ENCODE measurements around the gene RXRB. TPM values are rescaled to one million over a fixed set of nuclear protein-coding genes. Genes with fewer than 3 reads are reported as not detected.

RXRB gene
- polyA plus RNA-seq, 1 of the 3 experiments (the other 2 are of a cell fraction): 45.8 TPM

- H3F3A ChIP-seq (replicated peaks; ENCODE audit: insufficient read depth): no peaks in the 10 kb centered on the region
- H3K36me3 ChIP-seq (replicated peaks in 1 of 2; ENCODE audit: control insufficient read depth in 1 of 2, insufficient read depth in 2 of 2, low read length in 1 of 2): no peaks in the 10 kb centered on the region
- no peak overlapping the region for H3K27ac ChIP-seq (ENCODE audit: low read depth in 2 of 2, low read length in 1 of 2)
- H3K4me2 ChIP-seq: no peak overlapping the region
- no peaks in the 10 kb centered on the region for H3K9me3 ChIP-seq
- ChIA-PET CTCF (interaction anchor here (1.1 to 2.6 kb wide), 2 partner anchors 71 to 161 kb away, joined by 3 to 7 read pairs; no protein-coding TSS in a partner anchor), POLR2A (no interaction called here)
- peaks cover 0 to 3% of the 10 kb centered on the region in 2 experiments; a peak in 1 of 4 replicates for H3K4me1 ChIP-seq (ENCODE audit: control insufficient read depth in 1 of 2, insufficient read depth in 2 of 2, low read depth in 1 of 2, low read length in 1 of 2)
- no peak overlapping the region for H3K4me3 ChIP-seq (ENCODE audit: low read depth in 2 of 2, low read length in 1 of 2)
- TF ChIP-seq GATA2 (CRISPR knock-in tag; IDR thresholded peaks at IDR 0.05) (no peak), ELF1 (IDR thresholded peaks at IDR 0.05) (no peak), IRF3 (IDR thresholded peaks at IDR 0.05; ENCODE audit: low read depth, low read length) (no peak), TEAD4 (IDR thresholded peaks at IDR 0.05; ENCODE audit: borderline replicate concordance, insufficient read depth) (no peak), MAX (IDR thresholded peaks at IDR 0.05; ENCODE audit: low read depth) (no peak), FOXM1 (IDR thresholded peaks at IDR 0.05; ENCODE audit: low read depth) (no peak), RFX5 (IDR thresholded peaks at IDR 0.05; ENCODE audit: low read length) (no peak), SIN3A (IDR thresholded peaks at IDR 0.05; ENCODE audit: borderline replicate concordance, low read depth, low read length) (no peak), EZH2phosphoT487 (IDR thresholded peaks at IDR 0.05; ENCODE audit: borderline replicate concordance, low read depth) (no peak), MXI1 (IDR thresholded peaks at IDR 0.05; ENCODE audit: low read depth, low read length) (no peak), TCF12 (IDR thresholded peaks at IDR 0.05) (no peak), FOSL2 (IDR thresholded peaks at IDR 0.05; ENCODE audit: borderline replicate concordance, low read depth) (no peak), RCOR1 (IDR thresholded peaks at IDR 0.05; ENCODE audit: low read length) (no peak), RAD21 (IDR thresholded peaks at IDR 0.05; ENCODE audit: low read length) (no peak), CHD2 (IDR thresholded peaks at IDR 0.05; ENCODE audit: low read length, partially characterized antibody) (no peak), GABPA (IDR thresholded peaks at IDR 0.05; ENCODE audit: low read depth) (no peak), JUND (IDR thresholded peaks at IDR 0.05) (no peak), MEF2A (IDR thresholded peaks at IDR 0.05; ENCODE audit: borderline replicate concordance, low read depth) (no peak)
- no peak overlapping the region for H3K9ac ChIP-seq
- no peaks in the 10 kb centered on the region for H3K27me3 ChIP-seq (ENCODE audit: insufficient read depth)
- no peak overlapping the region for H2AFZ ChIP-seq (ENCODE audit: low read depth)
- no peaks in the 10 kb centered on the region for H3K79me2 ChIP-seq (ENCODE audit: insufficient read depth)
- H3K9me2 ChIP-seq: no peaks in the 10 kb centered on the region
- no peak for DNase-seq
- WGBS (ENCODE audit: low lambda C conversion rate): 49% methylated on average over 6 of the region's 7 CpGs
- no peaks in the 10 kb centered on the region for H4K20me1 ChIP-seq (ENCODE audit: insufficient read depth)
These were observed 23.6 kb downstream of the RXRB start for GRCh38 chr6:33176906-33177305.

- Histone ChIP-seq H3K79me2 (ENCODE audit: insufficient read depth) (no peaks in the 10 kb centered on the region), H2AFZ (ENCODE audit: low read depth) (no peak overlapping the region), H3K4me1 (ENCODE audit: control insufficient read depth in 1 of 2, insufficient read depth in 2 of 2, low read depth in 1 of 2, low read length in 1 of 2) (peaks cover 0 to 3% of the 10 kb centered on the region in 2 experiments; a peak in 1 of 4 replicates), H3K27ac (ENCODE audit: low read depth in 2 of 2, low read length in 1 of 2) (no peak overlapping the region), H4K20me1 (ENCODE audit: insufficient read depth) (no peaks in the 10 kb centered on the region), H3K9me2 (no peaks in the 10 kb centered on the region), H3K9me3 (no peaks in the 10 kb centered on the region), H3K4me3 (ENCODE audit: low read depth in 2 of 2, low read length in 1 of 2) (no peak overlapping the region), H3K36me3 (replicated peaks in 1 of 2; ENCODE audit: control insufficient read depth in 1 of 2, insufficient read depth in 2 of 2, low read length in 1 of 2) (no peaks in the 10 kb centered on the region), H3F3A (replicated peaks; ENCODE audit: insufficient read depth) (no peaks in the 10 kb centered on the region), H3K27me3 (ENCODE audit: insufficient read depth) (no peaks in the 10 kb centered on the region), H3K9ac (no peak overlapping the region), H3K4me2 (no peak overlapping the region)
- CTCF ChIA-PET: interaction anchor here (1.0 to 4.6 kb wide), 4 partner anchors 13 to 73 kb away, joined by 3 to 34 read pairs (median 13); no protein-coding TSS in a partner anchor
- DNase-seq: no peak
- POLR2A ChIA-PET: interaction anchor here (0.7 kb wide), 1 partner anchor 242 kb away, joined by 3 read pairs; no protein-coding TSS in a partner anchor
- WGBS (ENCODE audit: low lambda C conversion rate): 66% methylated on average over 6 of the region's 10 CpGs
- TF ChIP-seq CHD2 (IDR thresholded peaks at IDR 0.05; ENCODE audit: low read length, partially characterized antibody): no peak
- no peak for TF ChIP-seq TAF1 (IDR thresholded peaks at IDR 0.05; ENCODE audit: borderline replicate concordance, low read depth, low read length)
- TF ChIP-seq TEAD4 (IDR thresholded peaks at IDR 0.05; ENCODE audit: borderline replicate concordance, insufficient read depth): no peak
- no peak for TF ChIP-seq POLR2AphosphoS5 (IDR thresholded peaks at IDR 0.05; ENCODE audit: low read depth, low read length)
- no peak for TF ChIP-seq NFIC (IDR thresholded peaks at IDR 0.05; ENCODE audit: borderline replicate concordance)
- TF ChIP-seq FOSL2 (IDR thresholded peaks at IDR 0.05; ENCODE audit: borderline replicate concordance, low read depth): no peak
- no peak for TF ChIP-seq FOXJ3 (CRISPR knock-in tag; IDR thresholded peaks at IDR 0.05)
- TF ChIP-seq SMC3 (IDR thresholded peaks at IDR 0.05; ENCODE audit: low read depth, low read length): no peak
- no peak for TF ChIP-seq RAD21 (IDR thresholded peaks at IDR 0.05; ENCODE audit: low read length)
- TF ChIP-seq USF1 (IDR thresholded peaks at IDR 0.05; ENCODE audit: borderline replicate concordance, low read depth): no peak
- TF ChIP-seq SIN3A (IDR thresholded peaks at IDR 0.05; ENCODE audit: borderline replicate concordance, low read depth, low read length): no peak
- TF ChIP-seq MAX (IDR thresholded peaks at IDR 0.05; ENCODE audit: low read depth): no peak
- TF ChIP-seq TCF12 (IDR thresholded peaks at IDR 0.05): no peak
- TF ChIP-seq RXRA (IDR thresholded peaks at IDR 0.05; ENCODE audit: borderline replicate concordance, low read depth): no peak
- TF ChIP-seq MEF2A (IDR thresholded peaks at IDR 0.05; ENCODE audit: borderline replicate concordance, low read depth): no peak
- no peak for TF ChIP-seq JUND (IDR thresholded peaks at IDR 0.05)
- TF ChIP-seq MXI1 (IDR thresholded peaks at IDR 0.05; ENCODE audit: low read depth, low read length): no peak
These were observed 24.9 kb downstream of the RXRB start for GRCh38 chr6:33175436-33176069.

Data from SK-N-SH (cell line).